ENCODE results near the gene HECW1.

Gene HECW1

DNA sequence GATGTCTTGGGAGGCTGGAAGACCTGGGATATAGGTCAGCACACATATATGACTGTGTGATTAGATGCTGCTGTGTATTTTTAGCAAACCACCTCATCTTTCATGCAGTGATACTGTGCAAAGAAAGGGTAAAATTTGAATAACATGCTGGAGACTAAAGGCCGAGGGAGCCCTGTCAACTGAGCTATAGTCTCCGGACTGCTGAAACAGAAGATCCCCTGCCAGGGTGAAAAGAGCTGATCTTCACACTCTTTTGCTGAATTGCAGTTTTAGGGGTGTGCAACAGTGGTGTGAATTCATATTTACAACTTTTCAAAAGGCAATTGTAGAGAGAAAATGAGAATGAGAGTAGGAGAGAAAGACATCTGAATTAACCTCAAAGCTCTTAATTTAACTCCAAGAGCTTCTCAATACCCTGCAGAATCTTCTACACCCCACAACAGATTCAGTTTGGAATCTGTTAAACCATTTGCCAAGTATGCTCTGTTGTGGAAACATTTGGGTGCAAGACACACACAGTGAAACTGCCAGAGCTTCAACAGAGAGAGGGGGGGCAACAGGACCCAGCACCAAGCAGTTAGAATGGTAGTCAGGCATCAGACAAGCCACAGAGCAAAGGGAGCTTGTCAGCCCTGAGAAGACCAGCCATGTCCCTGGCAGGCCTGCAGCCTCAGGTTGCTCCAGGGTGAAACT lies 280.3 kb downstream of the HECW1 start:
- TF ChIP-seq, protein P1, sequence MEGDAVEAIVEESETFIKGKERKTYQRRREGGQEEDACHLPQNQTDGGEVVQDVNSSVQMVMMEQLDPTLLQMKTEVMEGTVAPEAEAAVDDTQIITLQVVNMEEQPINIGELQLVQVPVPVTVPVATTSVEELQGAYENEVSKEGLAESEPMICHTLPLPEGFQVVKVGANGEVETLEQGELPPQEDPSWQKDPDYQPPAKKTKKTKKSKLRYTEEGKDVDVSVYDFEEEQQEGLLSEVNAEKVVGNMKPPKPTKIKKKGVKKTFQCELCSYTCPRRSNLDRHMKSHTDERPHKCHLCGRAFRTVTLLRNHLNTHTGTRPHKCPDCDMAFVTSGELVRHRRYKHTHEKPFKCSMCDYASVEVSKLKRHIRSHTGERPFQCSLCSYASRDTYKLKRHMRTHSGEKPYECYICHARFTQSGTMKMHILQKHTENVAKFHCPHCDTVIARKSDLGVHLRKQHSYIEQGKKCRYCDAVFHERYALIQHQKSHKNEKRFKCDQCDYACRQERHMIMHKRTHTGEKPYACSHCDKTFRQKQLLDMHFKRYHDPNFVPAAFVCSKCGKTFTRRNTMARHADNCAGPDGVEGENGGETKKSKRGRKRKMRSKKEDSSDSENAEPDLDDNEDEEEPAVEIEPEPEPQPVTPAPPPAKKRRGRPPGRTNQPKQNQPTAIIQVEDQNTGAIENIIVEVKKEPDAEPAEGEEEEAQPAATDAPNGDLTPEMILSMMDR (IDR thresholded peaks at IDR 0.05; ENCODE audit: control insufficient read depth, extremely low read depth, insufficient read depth): no peak
- no peak for DNase-seq (ENCODE audit: low read depth)
- H3K4me3 ChIP-seq (ENCODE audit: low read depth, low read length): no peak overlapping the region

DNA sequence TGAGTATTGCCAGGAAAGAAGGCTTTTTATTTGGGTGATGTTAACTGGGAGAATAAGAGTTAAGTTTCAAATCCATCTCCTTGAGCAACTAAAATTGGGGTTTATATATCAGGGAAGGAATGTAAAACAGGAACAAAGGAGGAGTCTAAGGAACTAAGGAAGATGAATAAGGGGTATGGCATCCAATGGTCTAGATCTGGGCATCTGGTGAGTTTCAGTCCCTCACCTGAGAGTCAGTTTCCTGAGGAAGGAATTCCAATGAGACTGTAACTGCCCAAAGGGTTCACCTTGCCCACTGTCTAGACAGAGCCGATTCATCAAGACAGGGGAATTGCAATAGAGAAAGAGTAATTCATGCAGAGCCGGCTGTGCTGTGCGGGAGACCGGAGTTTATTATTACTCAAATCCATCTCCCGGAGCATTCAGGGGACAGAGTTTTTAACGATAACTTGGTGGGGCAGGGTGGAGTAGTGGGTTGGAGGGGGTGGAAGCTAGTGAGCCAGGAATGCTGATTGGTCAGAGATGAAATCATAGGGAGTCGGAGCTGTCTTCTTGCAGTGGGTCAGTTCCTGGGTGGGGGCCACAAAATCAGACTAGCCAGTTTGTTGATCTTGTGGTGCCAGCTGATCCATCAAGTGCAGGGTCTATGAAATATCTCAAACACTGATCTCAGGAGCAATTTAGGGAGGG lies 282.1 kb downstream of the HECW1 start:
- no peak for DNase-seq (ENCODE audit: low read depth)
- H3K4me3 ChIP-seq (ENCODE audit: low read depth, low read length): no peak overlapping the region
- TF ChIP-seq, protein P1 (IDR thresholded peaks at IDR 0.05; ENCODE audit: control insufficient read depth, extremely low read depth, insufficient read depth): no peak

DNA sequence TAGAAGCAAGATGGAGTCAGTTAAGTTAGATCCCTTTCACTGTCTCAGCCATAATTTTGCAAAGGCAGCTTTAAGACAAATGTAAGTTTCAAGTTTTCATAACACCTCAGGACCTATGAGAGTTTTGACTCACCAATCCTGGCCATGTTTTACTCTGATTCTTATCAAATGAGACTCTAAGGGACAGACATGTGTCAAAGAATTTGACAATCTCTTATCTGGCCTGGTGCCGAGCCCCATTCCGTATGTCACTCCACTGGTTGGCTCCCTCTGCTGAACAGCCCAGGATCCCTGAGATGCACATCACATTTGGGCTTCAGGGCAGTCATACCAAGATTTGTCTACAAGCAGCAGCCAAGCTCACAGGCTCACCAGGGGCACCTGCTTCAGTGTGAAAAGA lies 282.9 kb downstream of the HECW1 start:
- TF ChIP-seq, protein P1 (IDR thresholded peaks at IDR 0.05; ENCODE audit: control insufficient read depth, extremely low read depth, insufficient read depth): no peak
- no peak for DNase-seq (ENCODE audit: low read depth)
- H3K4me3 ChIP-seq (ENCODE audit: low read depth, low read length): no peak overlapping the region

DNA sequence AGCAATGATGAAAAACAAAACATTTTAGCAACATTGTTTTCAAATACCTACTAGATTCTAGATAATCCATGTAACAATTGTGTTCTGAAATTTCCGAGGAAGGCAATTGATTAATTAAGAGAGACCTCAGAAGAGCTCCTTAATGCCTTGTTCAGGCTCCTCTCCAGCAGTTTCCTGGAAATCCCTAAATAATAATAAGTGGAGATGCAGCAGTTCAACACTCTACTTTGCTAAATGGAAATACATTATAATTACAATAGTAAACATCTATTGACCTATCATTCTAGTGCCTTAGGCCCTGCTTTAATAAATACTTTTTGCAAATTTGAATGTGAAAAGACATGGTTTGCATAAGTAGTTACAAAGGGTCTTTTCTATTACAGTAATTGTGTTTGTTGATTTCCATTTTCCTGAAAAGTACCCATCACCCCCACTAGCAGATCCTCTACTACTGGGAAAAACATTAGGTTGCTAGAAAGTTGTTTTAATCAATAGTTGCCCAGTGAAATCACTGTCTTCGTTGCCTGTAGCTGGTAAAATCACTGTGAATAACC lies 283.8 kb downstream of the HECW1 start:
- no peak overlapping the region for H3K4me3 ChIP-seq (ENCODE audit: low read depth, low read length)
- no peak for DNase-seq (ENCODE audit: low read depth)
- TF ChIP-seq, protein P1 (IDR thresholded peaks at IDR 0.05; ENCODE audit: control insufficient read depth, extremely low read depth, insufficient read depth): no peak

DNA sequence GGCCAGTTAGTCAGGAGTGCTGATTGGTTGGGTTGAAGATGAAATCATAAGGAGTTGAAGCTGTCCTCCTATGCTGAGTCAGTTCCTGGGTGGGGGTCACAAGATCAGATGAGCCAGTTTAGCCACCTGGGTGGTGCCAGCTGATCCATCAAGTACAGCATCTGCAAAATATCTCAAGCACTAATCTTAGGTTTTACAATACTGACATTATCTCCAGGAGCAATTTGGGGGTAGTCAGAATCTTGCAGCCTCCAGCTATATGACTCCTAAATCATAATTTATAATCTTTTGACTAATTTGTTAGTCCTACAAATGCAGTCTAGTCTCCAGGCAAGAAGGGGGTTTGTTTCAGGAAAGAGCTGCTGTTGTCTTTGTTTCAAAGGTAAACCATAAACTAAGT lies 286.4 kb downstream of the HECW1 start:
- no peak overlapping the region for H3K4me3 ChIP-seq (ENCODE audit: low read depth, low read length)
- TF ChIP-seq, protein P1 (IDR thresholded peaks at IDR 0.05; ENCODE audit: control insufficient read depth, extremely low read depth, insufficient read depth): no peak
- DNase-seq (ENCODE audit: low read depth): no peak

DNA sequence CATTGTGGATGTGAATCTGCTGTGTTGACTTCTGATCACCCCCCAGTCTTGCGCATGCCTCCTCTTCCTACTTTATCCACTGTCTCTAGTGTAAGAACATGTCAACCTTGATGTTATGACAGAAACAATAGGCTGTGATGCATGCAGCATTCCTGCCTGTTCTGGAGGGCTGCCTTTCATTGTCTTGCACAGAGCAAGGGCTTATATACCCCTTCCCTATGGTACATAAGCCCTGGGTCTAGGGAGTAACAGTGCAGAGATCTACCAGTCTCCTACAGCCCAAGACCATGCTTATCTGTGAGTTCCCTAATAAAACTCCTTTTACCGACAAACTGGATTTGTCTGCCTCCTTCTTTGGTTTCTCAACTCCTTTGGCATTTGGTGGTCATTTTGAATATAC lies 293.5 kb downstream of the HECW1 start:
- TF ChIP-seq, protein P1 (IDR thresholded peaks at IDR 0.05; ENCODE audit: control insufficient read depth, extremely low read depth, insufficient read depth): no peak
- DNase-seq (ENCODE audit: low read depth): no peak
- no peak overlapping the region for H3K4me3 ChIP-seq (ENCODE audit: low read depth, low read length)

Data from LNCaP clone FGC (cell line).